Neutrophil (primary cell): Measurements from ENCODE around the gene FKBP11.
"Not testable (repeated sequence)": the region's sequence is repeated elsewhere in the genome, so short reads cannot be mapped to it uniquely, and the experiment has no call there.

Experiments
- H3K27ac ChIP-seq: fragments of 200-600 bp; sonication (generic); 2 replicates; pipeline ENCODE4 v1.5.1; 2016; ENCODE audit warnings: mild to moderate bottlenecking, moderate library complexity
- H3K27me3 ChIP-seq: fragments of 200-600 bp; sonication (generic); 2 replicates; pipeline ENCODE4 v1.6.0; 2016; ENCODE audit warnings: mild to moderate bottlenecking
- H3K36me3 ChIP-seq: fragments of 200-600 bp; sonication (generic); 2 replicates; pipeline ENCODE4 v1.5.1; 2017
- H3K4me1 ChIP-seq, 2 experiments: fragments of 200-600 bp in 1 of 2; sonication (generic) in 1 of 2; 1 replicate in 1 of 2; 2 replicates in 1 of 2; pipeline versions ENCODE4 v1.5.1 to v1.6.1; 2013 to 2016; ENCODE audit warnings: low read depth in 1 of 2, low read length in 1 of 2, mild to moderate bottlenecking in 1 of 2, moderate library complexity in 1 of 2; ENCODE audit not compliant: control insufficient read depth in 1 of 2, insufficient read depth in 1 of 2
- H3K4me3 ChIP-seq, 2 experiments: fragments of 200-600 bp in 1 of 2; sonication (generic) in 1 of 2; 1 replicate in 1 of 2; 2 replicates in 1 of 2; pipeline ENCODE4 v1.5.1; 2013 to 2016; ENCODE audit warnings: low read depth in 1 of 2, low read length in 1 of 2, mild to moderate bottlenecking in 1 of 2, moderate library complexity in 1 of 2
- H3K9me3 ChIP-seq: fragments of 200-600 bp; sonication (generic); 2 replicates; pipeline ENCODE4 v1.5.1; 2016
- CTCF ChIP-seq: fragments of 200-600 bp; sonication (generic); IDR thresholded peaks from 2 replicates; pipeline ENCODE4 v1.5.1; 2016; ENCODE audit warnings: antibody characterized with exemption

FKBP11 gene

GRCh38 chr12:48880647-48881046 lies 44.6 kb downstream of the FKBP11 start:
- no peaks in the 10 kb centered on the region for H3K9me3 ChIP-seq
- no peak for TF ChIP-seq CTCF
- H3K36me3 ChIP-seq, result no peaks in the 10 kb centered on the region
- no peak overlapping the region for H3K4me3 ChIP-seq
- no peak overlapping the region for H3K27ac ChIP-seq
- no peaks in the 10 kb centered on the region for H3K4me1 ChIP-seq
- peaks cover 65% of the 10 kb centered on the region for H3K27me3 ChIP-seq

- no peaks in the 10 kb centered on the region for H3K4me1 ChIP-seq
- no peak overlapping the region for H3K27ac ChIP-seq
- H3K27me3 ChIP-seq, result peaks cover 49% of the 10 kb centered on the region
- TF ChIP-seq CTCF, result no peak
- no peaks in the 10 kb centered on the region for H3K36me3 ChIP-seq
- H3K9me3 ChIP-seq, result no peaks in the 10 kb centered on the region
- no peak overlapping the region for H3K4me3 ChIP-seq
These were observed 46.7 kb downstream of the FKBP11 start for GRCh38 chr12:48878548-48878947.

- TF ChIP-seq CTCF, result no peak
- H3K9me3 ChIP-seq, result no peaks in the 10 kb centered on the region
- H3K4me1 ChIP-seq, result no peaks in the 10 kb centered on the region
- H3K4me3 ChIP-seq, result no peak overlapping the region
- H3K36me3 ChIP-seq, result no peaks in the 10 kb centered on the region
- peaks cover 28% of the 10 kb centered on the region for H3K27me3 ChIP-seq
- H3K27ac ChIP-seq, result no peak overlapping the region
These were observed 49.3 kb downstream of the FKBP11 start for GRCh38 chr12:48875944-48876515.

GRCh38 chr12:48873534-48873933 lies 51.8 kb downstream of the FKBP11 start:
- not testable (repeated sequence) for H3K9me3 ChIP-seq, H3K4me1 ChIP-seq, H3K36me3 ChIP-seq, H3K27ac ChIP-seq, H3K4me3 ChIP-seq, H3K27me3 ChIP-seq

GRCh38 chr12:48873096-48873495 lies 52.2 kb downstream of the FKBP11 start:
- Histone ChIP-seq H3K36me3 (no peaks in the 10 kb centered on the region), H3K27ac (no peak overlapping the region), H3K27me3 (peaks cover 4% of the 10 kb centered on the region), H3K4me3 (no peak overlapping the region), H3K4me1 (no peaks in the 10 kb centered on the region), H3K9me3 (no peaks in the 10 kb centered on the region)
- no peak for TF ChIP-seq CTCF
